ENCODE measurements around the gene MMD2. TPM values are rescaled to one million over a fixed set of nuclear protein-coding genes. Genes with fewer than 3 reads are reported as not detected.

The MMD2 gene
- total RNA-seq, 1 experiment from 2014 or later: not detected

DNA sequence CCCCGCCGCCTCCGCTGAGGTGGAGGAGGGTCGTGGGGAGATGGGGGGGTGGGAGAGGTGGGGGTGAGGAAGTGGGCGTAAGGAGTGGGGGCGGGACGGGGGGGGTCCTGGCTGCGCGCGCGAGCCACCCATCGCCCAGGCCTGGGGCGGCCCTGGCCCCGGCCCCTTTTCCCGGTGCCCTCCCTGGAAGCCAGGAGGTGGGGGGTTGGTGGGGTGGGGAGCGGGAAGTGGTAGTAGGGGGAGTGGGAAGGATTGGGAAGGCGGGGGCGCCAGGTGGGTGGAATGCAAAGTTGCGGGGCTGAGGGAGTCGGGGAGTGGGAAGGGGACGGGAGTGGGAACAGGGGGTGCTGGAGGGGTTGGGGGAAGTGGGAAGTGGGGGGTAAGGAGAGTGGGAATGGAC is 319 bp upstream of the MMD2 start:
- DNase-seq (ENCODE audit: low spot score): no peak

DNA sequence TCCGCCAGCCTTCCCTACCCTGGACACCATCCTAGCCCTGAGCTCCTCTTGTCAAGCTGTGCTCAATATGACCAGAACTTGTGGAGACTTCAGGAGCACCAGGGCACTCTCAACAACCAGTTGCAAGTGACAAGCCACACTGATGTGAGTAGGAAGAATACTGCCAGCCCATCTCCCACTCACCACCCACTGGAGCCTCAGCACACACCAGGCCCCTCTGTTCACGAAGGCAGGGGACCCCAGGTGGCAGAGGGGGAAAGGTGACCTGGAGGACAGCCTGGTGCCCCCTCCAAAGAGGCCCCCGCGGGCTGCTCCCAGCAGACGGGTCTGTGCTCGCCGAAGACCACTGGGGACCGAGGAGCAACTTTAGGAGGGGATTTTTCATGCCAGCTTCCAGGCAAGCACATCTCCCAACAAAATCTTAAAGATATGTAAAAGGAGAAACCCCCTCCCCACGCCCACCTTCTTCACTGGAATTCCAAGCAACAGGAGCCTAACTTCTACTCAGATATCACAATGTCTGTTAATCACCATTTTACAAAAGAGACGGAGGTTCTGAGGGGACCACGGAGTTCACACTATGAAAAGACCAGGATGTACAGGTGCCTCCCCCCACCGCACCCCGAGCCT is 1.0 kb downstream of the MMD2 start:
- no peak for DNase-seq (ENCODE audit: low spot score)

GRCh38 chr7:4951903-4952636 is 6.9 kb downstream of the MMD2 start:
- peak; percentile 34 for DNase-seq (ENCODE audit: low spot score)

GRCh38 chr7:4951304-4951703 is 7.7 kb downstream of the MMD2 start:
- DNase-seq (ENCODE audit: low spot score): no peak

DNA sequence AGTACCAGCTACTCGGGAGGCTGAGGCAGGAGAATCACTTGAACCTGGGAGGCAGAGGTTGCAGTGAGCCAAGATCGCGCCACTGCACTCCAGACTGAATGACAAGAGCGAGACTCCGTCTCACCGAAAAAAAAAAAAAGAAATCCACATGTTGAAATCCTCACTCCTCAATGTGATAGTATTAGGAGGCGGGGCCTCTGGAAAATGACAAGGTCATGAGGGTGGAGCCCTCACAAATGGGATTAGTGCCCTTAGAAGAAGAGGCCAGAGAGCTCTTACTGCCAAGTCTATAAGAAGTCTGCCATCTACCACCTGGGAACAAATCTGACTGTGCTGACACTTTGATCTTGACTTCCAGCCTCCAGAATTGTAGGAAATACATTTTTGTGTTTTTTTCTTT is 10.6 kb downstream of the MMD2 start:
- no peak for DNase-seq (ENCODE audit: low spot score)

DNA sequence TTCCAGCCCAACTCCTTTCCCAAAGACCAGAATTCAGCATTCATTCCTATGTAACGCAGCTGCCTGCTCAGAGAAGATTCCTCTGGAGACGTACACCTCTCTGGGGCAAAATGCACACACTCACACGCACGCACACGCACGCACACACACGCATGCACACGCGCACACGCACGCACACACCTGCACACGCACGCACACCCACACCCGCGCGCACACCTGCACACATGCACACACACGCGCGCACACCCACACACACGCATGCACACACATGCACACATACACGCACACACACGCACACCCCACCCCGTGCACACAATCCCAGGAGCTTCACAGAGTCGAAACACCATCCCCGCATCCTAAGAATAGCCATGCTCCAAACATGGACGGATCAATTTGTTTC is 13.0 kb downstream of the MMD2 start:
- DNase-seq (ENCODE audit: low spot score): no peak

DNA sequence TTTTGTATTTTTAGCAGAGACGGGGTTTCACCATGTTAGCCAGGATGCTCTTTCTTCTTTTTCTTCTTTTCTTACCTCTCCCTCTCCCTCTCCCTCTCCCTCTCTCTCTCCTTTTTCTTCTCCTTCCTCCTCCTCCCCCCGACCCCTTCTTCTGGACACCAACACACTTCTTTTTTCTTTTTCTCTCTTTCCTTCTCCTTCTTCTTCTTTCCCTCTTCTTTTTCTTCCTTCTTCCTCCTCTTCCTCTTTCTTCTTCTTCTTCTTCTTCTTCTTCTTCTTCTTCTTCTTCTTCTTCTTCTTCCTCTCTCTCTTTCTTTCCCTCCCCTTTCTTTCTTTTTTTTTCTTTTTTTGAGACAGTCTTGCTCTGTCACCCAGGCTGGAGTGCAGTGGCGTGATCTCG is 14.0 kb downstream of the MMD2 start:
- DNase-seq (ENCODE audit: low spot score): no peak

DNA sequence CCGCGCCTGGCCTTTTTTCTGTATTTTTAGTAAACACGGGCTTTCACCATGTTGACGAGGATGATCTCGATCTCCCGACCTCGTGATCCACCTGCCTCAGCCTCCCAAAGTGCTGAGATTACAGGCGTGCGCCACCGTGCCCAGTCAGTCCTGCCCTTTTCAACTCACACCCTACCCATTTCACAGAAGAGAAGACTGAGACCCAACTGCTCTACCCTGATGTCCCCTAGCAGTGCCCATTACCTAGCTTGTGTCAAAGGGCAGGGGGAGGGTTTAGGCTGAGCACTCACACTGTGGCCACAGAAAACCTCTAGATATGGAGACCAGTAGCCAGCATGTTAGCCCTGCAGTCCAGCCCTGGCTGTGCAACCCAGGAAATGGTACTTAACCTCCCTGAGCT is 15.7 kb downstream of the MMD2 start:
- DNase-seq (ENCODE audit: low spot score): no peak

GRCh38 chr7:4939971-4940728 is 18.8 kb downstream of the MMD2 start:
- no peak for DNase-seq (ENCODE audit: low spot score)

DNA sequence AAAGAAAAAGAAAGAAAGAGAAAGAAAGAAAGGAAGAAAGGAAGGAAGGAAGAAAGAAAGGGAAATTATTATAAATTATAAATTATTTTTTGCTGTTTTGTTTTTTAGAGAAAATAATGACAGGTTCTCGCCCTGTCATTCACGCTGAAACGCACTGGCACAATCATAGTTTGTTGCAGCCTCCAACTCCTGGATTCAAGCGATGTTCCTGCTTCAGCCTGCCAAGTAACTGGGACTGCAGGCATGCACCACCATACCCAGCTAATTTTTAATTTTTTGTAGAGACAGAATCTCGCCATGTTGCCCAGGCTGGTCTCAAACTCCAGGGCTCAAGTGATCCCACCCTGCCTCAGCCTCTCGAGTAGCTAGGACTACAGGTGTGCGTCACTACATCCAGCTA is 21.6 kb downstream of the MMD2 start:
- DNase-seq (ENCODE audit: low spot score): no peak

DNA sequence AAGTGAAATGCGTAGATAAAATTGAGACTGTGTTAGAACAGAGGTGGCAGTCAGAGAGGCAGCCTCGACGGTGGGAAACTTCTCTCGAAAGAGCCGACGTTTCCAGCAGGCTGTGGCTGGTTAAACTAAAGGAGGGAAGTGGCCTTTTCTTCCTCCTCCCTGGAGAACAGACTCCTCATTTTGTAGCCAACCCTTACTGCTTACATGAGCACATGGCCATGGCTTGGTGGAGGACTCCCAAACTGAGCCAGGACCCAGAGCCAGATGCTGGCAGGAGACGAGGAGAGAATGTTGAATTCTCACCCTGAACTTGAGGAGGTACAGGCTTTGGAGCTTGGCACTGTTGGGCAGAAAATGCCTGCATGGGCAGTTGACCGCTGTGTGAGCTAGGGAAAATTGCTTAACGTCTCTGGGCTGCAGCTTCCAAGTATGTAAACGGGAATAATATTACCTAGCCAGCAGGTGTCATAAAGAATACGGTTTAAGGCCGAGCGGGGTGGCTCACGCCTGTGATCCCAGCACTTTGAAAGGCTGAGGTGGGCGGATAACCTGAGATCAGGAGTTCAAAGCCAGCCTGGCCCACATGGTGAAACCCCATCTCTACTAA is 24.5 kb downstream of the MMD2 start:
- DNase-seq (ENCODE audit: low spot score): no peak

- DNase-seq (ENCODE audit: low spot score): peak; percentile 93
Observed at GRCh38 chr7:4931943-4932342, 27.0 kb downstream of the MMD2 start.

GRCh38 chr7:4929005-4929404 is 30.0 kb downstream of the MMD2 start:
- no peak for DNase-seq (ENCODE audit: low spot score)

DNA sequence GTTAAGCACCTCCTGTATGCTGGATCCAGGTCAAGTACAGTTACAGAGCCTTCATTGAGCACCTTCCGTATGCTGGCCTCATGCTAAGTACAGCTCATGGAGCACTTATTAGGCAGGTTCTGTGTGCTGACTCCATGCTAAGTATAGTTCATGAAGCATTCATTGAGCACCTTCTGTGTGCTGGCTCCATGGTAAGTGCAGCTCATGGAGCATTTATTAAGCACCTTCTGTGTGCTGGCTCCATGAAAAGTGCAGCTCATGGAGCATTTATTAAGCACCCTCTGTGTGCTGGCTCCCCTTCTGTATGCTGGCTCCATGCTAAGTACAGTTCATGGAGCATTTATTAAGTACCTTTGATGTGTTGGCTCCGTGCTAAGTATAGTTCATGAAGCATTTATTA is 30.5 kb downstream of the MMD2 start:
- DNase-seq (ENCODE audit: low spot score): no peak

DNA sequence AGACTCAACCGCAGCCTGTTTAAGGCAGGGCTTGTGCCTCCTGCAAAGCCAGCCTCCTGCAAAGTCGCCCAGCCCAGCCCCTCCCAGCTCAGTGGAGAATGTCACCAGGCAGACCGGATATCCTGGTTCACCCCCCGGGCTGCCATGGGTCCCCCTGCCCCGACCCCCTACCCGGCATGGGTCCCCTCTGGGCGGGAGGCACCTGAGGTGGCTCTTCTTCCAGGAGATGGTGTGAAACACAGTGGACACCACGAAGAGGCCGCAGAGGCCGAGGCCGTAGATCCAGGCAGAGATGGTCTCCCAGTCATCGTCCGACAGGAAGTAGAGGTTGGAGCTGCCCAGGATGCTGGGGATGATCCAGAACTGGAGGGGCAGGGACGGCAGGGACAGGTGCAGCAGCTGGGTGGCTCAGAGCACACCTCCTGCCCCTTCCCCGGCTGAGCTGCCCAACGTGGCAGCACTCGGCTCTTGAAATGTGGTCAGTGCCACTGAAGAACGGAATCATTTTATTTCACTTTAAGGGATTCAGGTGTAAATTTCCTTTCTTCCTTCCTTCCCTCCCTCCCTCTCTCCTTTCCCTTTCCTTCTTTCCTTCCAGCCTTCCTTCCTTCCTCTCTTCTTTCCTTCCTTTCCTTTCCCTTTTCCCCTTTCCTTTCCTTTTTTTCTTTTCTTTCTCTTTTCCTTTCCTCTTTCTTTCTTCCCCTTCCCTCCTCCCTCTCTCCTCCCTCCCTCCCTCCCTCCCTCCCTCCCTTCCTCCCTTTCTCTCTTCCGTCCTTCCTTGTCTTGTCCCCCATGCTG is 38.8 kb downstream of the MMD2 start:
- no peak for DNase-seq (ENCODE audit: low spot score)

DNA sequence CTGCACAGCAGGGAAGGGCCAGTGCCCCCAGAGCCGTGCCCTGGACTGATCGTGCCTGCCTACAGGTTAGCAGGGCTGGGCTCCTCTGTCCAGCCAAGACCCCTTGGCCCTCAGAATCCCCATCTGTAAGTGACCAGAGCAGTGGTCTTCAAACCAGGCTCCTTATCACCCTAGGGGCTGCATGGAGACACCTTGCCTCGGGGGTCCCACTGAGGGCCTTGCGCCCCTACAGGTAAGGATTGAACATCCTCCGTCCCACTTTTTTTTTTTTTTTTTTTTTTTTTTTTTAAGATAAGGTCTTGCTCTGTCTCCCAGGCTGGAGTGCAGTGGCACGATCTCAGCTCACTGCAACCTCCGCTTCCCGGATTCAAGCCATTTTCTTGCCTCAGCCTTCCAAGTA is 42.9 kb downstream of the MMD2 start:
- no peak for DNase-seq (ENCODE audit: low spot score)

- DNase-seq (ENCODE audit: low spot score): no peak
Observed at GRCh38 chr7:4911111-4911828, 47.7 kb downstream of the MMD2 start.

DNA sequence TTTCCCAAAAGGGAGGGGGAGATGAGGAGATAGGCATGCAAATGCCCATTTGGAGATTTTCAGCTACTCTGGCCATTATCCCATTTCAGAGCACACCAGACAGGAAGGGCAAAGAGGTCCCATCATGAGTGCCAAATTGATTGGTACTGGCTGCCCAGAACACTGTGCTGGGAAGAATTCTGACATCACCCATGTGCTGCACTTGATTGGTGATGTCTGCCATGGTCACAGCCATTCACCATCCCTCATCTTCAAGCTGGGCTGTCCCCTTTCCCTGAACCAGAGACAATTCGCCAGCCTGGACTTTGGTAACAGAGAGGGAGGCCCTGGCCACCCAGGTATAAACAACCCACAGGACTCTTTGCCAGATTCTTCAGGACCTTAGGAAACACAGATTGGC is 52.3 kb downstream of the MMD2 start:
- no peak for DNase-seq (ENCODE audit: low spot score)

GRCh38 chr7:4905171-4905570 is 53.8 kb downstream of the MMD2 start:
- DNase-seq (ENCODE audit: low spot score): no peak

DNA sequence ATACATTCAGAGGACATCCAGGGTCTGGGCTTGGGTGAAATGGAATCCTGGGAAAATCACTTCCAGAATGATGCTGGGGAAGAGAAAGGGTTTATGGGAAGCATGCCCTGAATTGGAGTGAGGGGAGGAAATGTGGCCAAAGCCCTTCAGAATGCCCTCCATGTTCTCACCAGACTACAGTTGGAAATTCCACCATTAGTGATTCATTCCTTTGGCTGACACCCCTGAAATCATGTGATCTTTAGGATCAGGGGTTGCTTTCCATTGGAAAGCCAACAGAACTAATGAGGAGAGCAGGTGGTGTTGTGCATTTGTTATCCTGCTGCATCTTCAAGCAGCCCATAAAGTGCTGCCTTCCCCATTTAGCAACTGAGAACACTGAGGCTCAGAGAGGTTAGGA is 54.6 kb downstream of the MMD2 start:
- DNase-seq (ENCODE audit: low spot score): no peak

DNA sequence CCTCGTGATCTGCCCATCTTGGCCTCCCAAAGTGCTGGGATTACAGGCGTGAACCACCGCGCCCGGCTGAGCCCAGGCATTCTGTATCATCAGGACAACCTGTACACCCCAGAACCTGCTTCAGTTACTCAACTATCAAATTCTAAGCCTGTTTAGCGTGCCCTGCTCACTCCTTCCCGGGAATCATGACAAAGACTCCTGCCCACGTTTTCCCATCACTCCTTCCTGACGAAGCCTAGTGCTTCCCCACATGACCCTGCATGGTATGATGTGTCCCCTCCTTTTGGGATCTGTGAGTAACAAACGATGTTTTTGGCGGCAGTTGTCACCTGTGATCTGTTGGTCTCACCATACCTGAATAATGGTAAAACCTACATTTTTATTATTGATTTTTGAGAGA is 63.2 kb downstream of the MMD2 start:
- DNase-seq (ENCODE audit: low spot score): no peak

Measured in HT-29 (cell line).